ENCODE results near the gene ZNF264. TPM values are rescaled to one million over a fixed set of nuclear protein-coding genes. Genes with fewer than 3 reads are reported as not detected.
"Not testable (repeated sequence)": the region's sequence is repeated elsewhere in the genome, so short reads cannot be mapped to it uniquely, and the experiment has no call there.

ZNF264 gene
- total RNA-seq, 4 donors from 2014 or later, result 15.5 to 33.9 (median 27.3) TPM

DNA sequence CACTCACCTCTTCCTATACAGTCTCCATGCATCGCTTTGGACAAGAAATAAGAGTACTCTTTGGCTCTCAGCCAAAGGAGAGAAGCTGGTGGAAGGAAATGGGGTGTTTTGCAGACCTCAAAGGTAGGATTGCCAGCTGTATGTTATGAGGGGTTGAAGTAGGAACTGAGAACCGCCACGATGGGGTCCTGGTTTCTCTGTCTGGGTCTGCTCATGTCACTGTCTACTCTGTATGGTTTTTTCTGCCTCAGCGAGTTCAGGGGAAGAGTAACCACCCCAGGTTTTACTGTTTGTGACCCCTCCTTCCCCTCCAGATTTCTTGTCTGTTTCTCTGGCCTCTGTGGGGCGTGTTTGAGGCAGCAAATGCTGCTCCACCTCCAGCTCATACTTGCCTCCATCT, 53.2 kb downstream of the ZNF264 start:
- intact Hi-C loops (cut with DNase I), result no loop called here
- Histone ChIP-seq H3K4me1 (peaks cover 6 to 26% (median 17%) of the 10 kb centered on the region in 3 donors), H3K9me3 (no peaks in the 10 kb centered on the region), H3K36me3 (peaks cover 7 to 61% (median 16%) of the 10 kb centered on the region in 3 donors), H3K27ac (no peak overlapping the region), H3K4me3 (no peak overlapping the region), H3K27me3 (no peaks in the 10 kb centered on the region)
- WGBS, 2 donors, result 91 to 95% methylated on average over 5 of the region's 5 CpGs
- DNase-seq, result no peak
- TF ChIP-seq, protein P1, sequence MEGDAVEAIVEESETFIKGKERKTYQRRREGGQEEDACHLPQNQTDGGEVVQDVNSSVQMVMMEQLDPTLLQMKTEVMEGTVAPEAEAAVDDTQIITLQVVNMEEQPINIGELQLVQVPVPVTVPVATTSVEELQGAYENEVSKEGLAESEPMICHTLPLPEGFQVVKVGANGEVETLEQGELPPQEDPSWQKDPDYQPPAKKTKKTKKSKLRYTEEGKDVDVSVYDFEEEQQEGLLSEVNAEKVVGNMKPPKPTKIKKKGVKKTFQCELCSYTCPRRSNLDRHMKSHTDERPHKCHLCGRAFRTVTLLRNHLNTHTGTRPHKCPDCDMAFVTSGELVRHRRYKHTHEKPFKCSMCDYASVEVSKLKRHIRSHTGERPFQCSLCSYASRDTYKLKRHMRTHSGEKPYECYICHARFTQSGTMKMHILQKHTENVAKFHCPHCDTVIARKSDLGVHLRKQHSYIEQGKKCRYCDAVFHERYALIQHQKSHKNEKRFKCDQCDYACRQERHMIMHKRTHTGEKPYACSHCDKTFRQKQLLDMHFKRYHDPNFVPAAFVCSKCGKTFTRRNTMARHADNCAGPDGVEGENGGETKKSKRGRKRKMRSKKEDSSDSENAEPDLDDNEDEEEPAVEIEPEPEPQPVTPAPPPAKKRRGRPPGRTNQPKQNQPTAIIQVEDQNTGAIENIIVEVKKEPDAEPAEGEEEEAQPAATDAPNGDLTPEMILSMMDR (IDR thresholded peaks at IDR 0.05), result no peak
- TF ChIP-seq POLR2A (IDR thresholded peaks at IDR 0.05), result no peak

DNA sequence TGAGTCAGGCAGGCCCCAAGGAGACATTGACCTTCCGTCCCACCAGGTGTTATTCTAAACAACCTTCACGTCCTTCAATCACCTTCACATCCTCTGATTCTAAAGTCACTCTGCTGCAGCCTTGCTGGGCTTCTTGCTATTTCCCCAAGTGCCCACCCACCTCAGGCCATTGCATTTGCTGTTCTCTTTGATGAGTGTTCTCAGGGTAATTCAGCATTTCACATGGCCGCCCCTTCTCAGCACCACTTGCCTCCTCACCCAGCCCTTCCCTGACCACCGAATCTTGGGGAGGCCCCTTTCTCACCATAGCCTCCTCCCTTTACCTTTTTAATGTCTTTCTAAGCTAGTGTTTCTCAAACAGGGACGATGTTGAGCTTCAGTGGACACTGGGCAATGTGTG, 53.8 kb downstream of the ZNF264 start:
- WGBS, 2 donors, result 86 to 100% methylated on average over 2 to 4 of the region's 5 CpGs
- DNase-seq, result no peak

DNA sequence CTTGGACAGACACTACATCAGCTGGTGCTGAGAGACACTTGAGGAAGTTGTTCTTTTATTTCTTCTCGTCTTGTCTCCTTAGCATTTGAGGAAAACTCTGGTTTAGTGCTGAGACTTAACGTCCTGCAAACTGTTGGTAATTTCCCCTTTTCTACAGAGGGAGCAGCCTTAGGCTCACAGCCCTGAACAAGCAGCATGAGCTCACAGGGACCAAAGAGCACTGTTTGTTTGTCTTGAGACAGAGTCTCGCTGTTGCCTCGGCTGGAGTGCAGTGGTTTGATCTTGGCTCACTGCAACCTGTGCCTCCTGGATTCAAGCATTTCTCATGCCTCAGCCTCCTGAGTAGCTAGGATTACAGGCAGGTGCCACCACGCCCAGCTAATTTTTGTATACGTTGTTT, 54.7 kb downstream of the ZNF264 start:
- no peak for DNase-seq
- WGBS, 2 donors, result 77 to 88% methylated on average over 6 of the region's 6 CpGs
- peaks cover 14 to 74% (median 16%) of the 10 kb centered on the region in 3 donors for H3K36me3 ChIP-seq
- intact Hi-C loops (cut with DNase I), result no loop called here
- peaks cover 6 to 19% (median 17%) of the 10 kb centered on the region in 3 donors for H3K4me1 ChIP-seq
- TF ChIP-seq, protein P1 (IDR thresholded peaks at IDR 0.05), result no peak
- TF ChIP-seq POLR2A (IDR thresholded peaks at IDR 0.05), result no peak
- H3K9me3 ChIP-seq, result no peaks in the 10 kb centered on the region
- H3K4me3 ChIP-seq, result no peak overlapping the region
- no peak overlapping the region for H3K27ac ChIP-seq
- H3K27me3 ChIP-seq, result no peaks in the 10 kb centered on the region

More for the DNA sequence above, 53.8 kb downstream of the ZNF264 start:
- peaks cover 6 to 21% (median 17%) of the 10 kb centered on the region in 3 donors for H3K4me1 ChIP-seq
- H3K36me3 ChIP-seq, result peaks cover 9 to 65% (median 16%) of the 10 kb centered on the region in 3 donors
- no peaks in the 10 kb centered on the region for H3K9me3 ChIP-seq
- H3K27ac ChIP-seq, result no peak overlapping the region
- H3K27me3 ChIP-seq, result no peaks in the 10 kb centered on the region
- TF ChIP-seq POLR2A (IDR thresholded peaks at IDR 0.05), result no peak
- TF ChIP-seq, protein P1 (IDR thresholded peaks at IDR 0.05), result no peak
- no peak overlapping the region for H3K4me3 ChIP-seq
- intact Hi-C loops (cut with DNase I), result no loop called here

DNA sequence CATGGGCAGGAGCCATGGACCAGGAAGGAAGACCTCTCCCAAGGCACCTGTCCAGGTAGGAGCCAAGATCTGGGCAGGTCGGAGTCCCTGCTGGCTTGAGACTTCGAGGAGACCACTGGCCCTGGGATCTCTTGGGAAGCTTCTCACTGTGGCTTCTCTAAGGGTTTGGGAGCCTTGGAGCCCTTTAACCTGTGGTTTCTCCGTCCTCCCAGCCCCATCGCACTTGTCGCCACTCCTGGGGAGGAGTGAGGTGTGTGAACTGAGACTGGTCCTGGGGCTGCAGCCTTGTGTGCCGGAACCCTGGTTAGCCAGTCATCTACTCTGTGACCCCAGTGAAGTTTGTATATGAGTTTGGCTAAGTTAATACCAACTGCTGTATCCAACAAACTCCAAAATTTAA, 57.3 kb downstream of the ZNF264 start:
- intact Hi-C loops (cut with DNase I), result no loop called here
- Histone ChIP-seq H3K27me3 (no peaks in the 10 kb centered on the region), H3K4me1 (no peaks in the 10 kb centered on the region), H3K27ac (no peak overlapping the region), H3K36me3 (peaks cover 26 to 99% (median 34%) of the 10 kb centered on the region in 3 donors), H3K4me3 (no peak overlapping the region), H3K9me3 (no peaks in the 10 kb centered on the region)
- no peak for TF ChIP-seq POLR2A (IDR thresholded peaks at IDR 0.05)
- TF ChIP-seq, protein P1 (IDR thresholded peaks at IDR 0.05), result no peak
- DNase-seq, result no peak
- WGBS, 2 donors, result 100% methylated on average over 2 of the region's 6 CpGs

DNA sequence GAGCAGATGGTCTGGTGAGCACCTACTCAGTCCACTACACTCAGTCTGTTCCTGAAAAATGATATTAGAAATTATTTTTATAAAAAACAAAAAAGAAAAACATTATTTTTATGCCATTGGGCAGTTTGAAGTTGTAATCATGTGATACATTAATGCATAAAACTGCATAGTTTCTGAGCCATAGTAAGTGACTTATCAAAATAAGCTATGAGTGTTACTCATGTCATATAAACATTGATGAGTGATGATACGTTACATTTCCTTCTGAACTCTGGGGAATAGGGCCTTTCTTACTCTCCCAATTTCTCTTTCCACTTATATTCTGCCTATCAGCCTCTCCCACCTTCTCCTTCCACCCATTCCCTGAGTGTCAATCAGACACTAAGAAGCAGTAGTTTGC, 58.0 kb downstream of the ZNF264 start:
- H3K27ac ChIP-seq, result no peak overlapping the region
- intact Hi-C loops (cut with DNase I), result no loop called here
- DNase-seq, result no peak
- peaks cover 26 to 99% (median 41%) of the 10 kb centered on the region in 3 donors for H3K36me3 ChIP-seq
- H3K9me3 ChIP-seq, result no peaks in the 10 kb centered on the region
- no peaks in the 10 kb centered on the region for H3K4me1 ChIP-seq
- TF ChIP-seq, protein P1 (IDR thresholded peaks at IDR 0.05), result no peak
- no peak for TF ChIP-seq POLR2A (IDR thresholded peaks at IDR 0.05)
- no peaks in the 10 kb centered on the region for H3K27me3 ChIP-seq
- 75 to 94% methylated on average over 1 of the region's 1 CpG for WGBS, 2 donors
- no peak overlapping the region for H3K4me3 ChIP-seq

DNA sequence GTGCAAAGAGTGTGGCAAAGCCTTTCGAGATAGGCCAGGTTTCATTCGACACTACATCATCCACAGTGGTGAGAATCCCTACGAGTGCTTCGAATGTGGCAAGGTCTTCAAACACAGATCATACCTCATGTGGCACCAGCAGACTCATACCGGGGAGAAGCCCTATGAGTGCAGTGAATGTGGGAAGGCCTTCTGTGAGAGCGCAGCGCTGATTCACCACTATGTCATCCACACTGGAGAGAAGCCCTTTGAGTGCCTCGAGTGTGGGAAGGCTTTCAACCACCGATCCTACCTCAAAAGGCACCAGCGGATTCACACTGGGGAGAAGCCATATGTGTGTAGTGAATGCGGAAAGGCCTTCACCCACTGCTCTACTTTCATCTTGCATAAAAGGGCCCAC, 62.5 kb downstream of the ZNF264 start:
- intact Hi-C loops (cut with DNase I); DNase-seq; H3K4me3 ChIP-seq; H3K27ac ChIP-seq; H3K4me1 ChIP-seq; H3K27me3 ChIP-seq; H3K9me3 ChIP-seq: not testable (repeated sequence)
- 83 to 92% methylated on average over 2 to 6 of the region's 11 CpGs for WGBS, 2 donors
- peaks cover 12 to 76% (median 44%) of the 10 kb centered on the region in 3 donors for H3K36me3 ChIP-seq
